H9 (cell line): ENCODE measurements around the gene CERKL. TPM values are rescaled to one million over a fixed set of nuclear protein-coding genes. Genes with fewer than 3 reads are reported as not detected.
A peak's percentile ranks its signal among the peaks of the same experiment; 100 is the strongest.

Experiments used
- DNase-seq: peaks from one replicate; pipeline ENCODE4 v3.0.0-alpha.2; 2017
- H2AFZ ChIP-seq: one replicate; pipeline ENCODE4 v1.6.1; 2013; ENCODE audit warnings: mild to moderate bottlenecking, low read length, control low read depth, moderate library complexity
- H2AK5ac ChIP-seq: 2 replicates; pipeline ENCODE4 v1.6.1; 2013; ENCODE audit warnings: low read length, control low read depth, mixed read lengths; ENCODE audit not compliant: insufficient read length
- H2BK120ac ChIP-seq: one replicate; pipeline ENCODE4 v1.6.1; 2013; ENCODE audit warnings: low read depth, mild to moderate bottlenecking, low read length, control low read depth, inconsistent platforms; ENCODE audit not compliant: poor library complexity, severe bottlenecking
- H2BK12ac ChIP-seq: 2 replicates; pipeline ENCODE4 v1.6.1; 2013; ENCODE audit warnings: low read length, control low read depth, mixed read lengths, low read depth; ENCODE audit not compliant: insufficient read length
- H2BK15ac ChIP-seq: 2 replicates; pipeline ENCODE4 v1.6.1; 2013; ENCODE audit warnings: low read depth, low read length, control low read depth
- H2BK20ac ChIP-seq: one replicate; pipeline ENCODE4 v1.6.1; 2013; ENCODE audit warnings: low read depth, mild to moderate bottlenecking, low read length, control low read depth, inconsistent platforms; ENCODE audit not compliant: poor library complexity, severe bottlenecking
- H2BK5ac ChIP-seq: 2 replicates; pipeline ENCODE4 v1.6.1; 2013; ENCODE audit warnings: low read length, control low read depth, mixed read lengths; ENCODE audit not compliant: insufficient read length
- H3K14ac ChIP-seq: 2 replicates; pipeline ENCODE4 v1.6.1; 2013; ENCODE audit warnings: low read length, control low read depth; ENCODE audit not compliant: insufficient read depth
- H3K18ac ChIP-seq: 2 replicates; pipeline ENCODE4 v1.6.1; 2013; ENCODE audit warnings: low read depth, mild to moderate bottlenecking, mixed read lengths, low read length, control low read depth; ENCODE audit not compliant: insufficient read length
- H3K23ac ChIP-seq: 2 replicates; pipeline ENCODE4 v1.6.1; 2013; ENCODE audit warnings: low read length, control low read depth, mixed read lengths, low read depth; ENCODE audit not compliant: insufficient read length
- H3K23me2 ChIP-seq: 2 replicates; pipeline ENCODE4 v1.6.1; 2013; ENCODE audit warnings: low read depth, mild to moderate bottlenecking, mixed read lengths, low read length, control low read depth; ENCODE audit not compliant: insufficient read length, poor library complexity, severe bottlenecking
- H3K27ac ChIP-seq: 2 replicates; pipeline ENCODE4 v1.5.1; 2013; ENCODE audit warnings: low read length, control low read depth, mixed read lengths, low read depth; ENCODE audit not compliant: insufficient read length
- H3K27me3 ChIP-seq: 2 replicates; pipeline ENCODE4 v1.6.1; 2013; ENCODE audit warnings: low read length, control low read depth, inconsistent platforms; ENCODE audit not compliant: insufficient read depth
- H3K4ac ChIP-seq: 2 replicates; pipeline ENCODE4 v1.6.1; 2013; ENCODE audit warnings: low read depth, mild to moderate bottlenecking, control low read depth, inconsistent platforms, low read length, moderate library complexity
- H3K4me1 ChIP-seq: 2 replicates; pipeline ENCODE4 v1.6.1; 2013; ENCODE audit warnings: low read length, control low read depth, inconsistent platforms; ENCODE audit not compliant: insufficient read depth
- H3K4me2 ChIP-seq: 2 replicates; pipeline ENCODE4 v1.6.1; 2013; ENCODE audit warnings: low read length, control low read depth, mixed read lengths; ENCODE audit not compliant: insufficient read length, insufficient read depth
- H3K56ac ChIP-seq: 2 replicates; pipeline ENCODE4 v1.6.1; 2013; ENCODE audit warnings: low read depth, mild to moderate bottlenecking, mixed read lengths, low read length, control low read depth; ENCODE audit not compliant: insufficient read length
- H3K79me1 ChIP-seq: 2 replicates; pipeline ENCODE4 v1.6.1; 2013; ENCODE audit warnings: low read depth, mild to moderate bottlenecking, moderate library complexity, low read length, control low read depth, inconsistent platforms; ENCODE audit not compliant: insufficient read depth, poor library complexity, severe bottlenecking
- H3K79me2 ChIP-seq: 2 replicates; pipeline ENCODE4 v1.6.1; 2013; ENCODE audit warnings: low read length, control low read depth, inconsistent platforms; ENCODE audit not compliant: insufficient read depth
- H3K9ac ChIP-seq: 2 replicates; pipeline ENCODE4 v1.6.1; 2013; ENCODE audit warnings: low read length, control low read depth, mixed read lengths; ENCODE audit not compliant: insufficient read length; ENCODE audit errors: extremely low read depth
- H3K9me3 ChIP-seq: one replicate; pipeline ENCODE4 v1.6.1; 2013; ENCODE audit warnings: low read depth, low read length, inconsistent platforms; ENCODE audit not compliant: control insufficient read depth
- H3T11ph ChIP-seq: one replicate; pipeline ENCODE4 v1.6.1; 2013; ENCODE audit warnings: mild to moderate bottlenecking, low read length, control low read depth, inconsistent platforms
- H4K20me1 ChIP-seq: one replicate; pipeline ENCODE4 v1.6.1; 2013; ENCODE audit not compliant: control insufficient read depth, insufficient read length, insufficient read depth
- H4K5ac ChIP-seq: 2 replicates; pipeline ENCODE4 v1.6.1; 2013; ENCODE audit warnings: low read depth, mild to moderate bottlenecking, mixed read lengths, low read length, control low read depth; ENCODE audit not compliant: insufficient read length
- H4K8ac ChIP-seq: replicated peaks from 2 replicates; pipeline ENCODE4 v1.6.1; 2013; ENCODE audit warnings: low read length, control low read depth, mixed read lengths, low read depth; ENCODE audit not compliant: insufficient read length
- H4K91ac ChIP-seq: 2 replicates; pipeline ENCODE4 v1.6.1; 2013; ENCODE audit warnings: low read depth, mild to moderate bottlenecking, moderate library complexity, mixed read lengths, low read length, control low read depth; ENCODE audit not compliant: insufficient read length
- H3K27ac Mint-ChIP-seq, 3 experiments: 2 replicates in 2 of 3; 3 replicates in 1 of 3; pipeline ENCODE4 v1.8.0; 2020 to 2021; ENCODE audit warnings: mixed read lengths in 3 of 3, mild to moderate bottlenecking in 1 of 3, moderate library complexity in 1 of 3
- H3K27me3 Mint-ChIP-seq: 2 replicates; pipeline ENCODE4 v1.8.0; 2021; ENCODE audit warnings: low read depth, mild to moderate bottlenecking, moderate library complexity, mixed read lengths
- H3K36me3 Mint-ChIP-seq, 3 experiments: 2 replicates in 2 of 3; 3 replicates in 1 of 3; pipeline ENCODE4 v1.8.0; 2020 to 2021; ENCODE audit warnings: low read depth in 3 of 3, mixed read lengths in 3 of 3; ENCODE audit not compliant: insufficient read depth in 1 of 3
- H3K4me1 Mint-ChIP-seq, 2 experiments: 2 replicates each; pipeline ENCODE4 v1.8.0; 2020; ENCODE audit warnings: mixed read lengths in 2 of 2
- H3K4me3 Mint-ChIP-seq, 2 experiments: 2 replicates in 1 of 2; 3 replicates in 1 of 2; pipeline ENCODE4 v1.8.0; 2020 to 2021; ENCODE audit warnings: mild to moderate bottlenecking in 2 of 2, mixed read lengths in 2 of 2, moderate library complexity in 1 of 2
- H3K9me3 Mint-ChIP-seq, 2 experiments: 2 replicates in 1 of 2; 3 replicates in 1 of 2; pipeline ENCODE4 v1.8.0; 2020; ENCODE audit warnings: mild to moderate bottlenecking in 2 of 2, mixed read lengths in 2 of 2, moderate library complexity in 1 of 2
- CTCF ChIP-seq: fragments of 200-600 bp; sonication (generic); conservative IDR thresholded peaks from 3 replicates; pipeline ENCODE4 v1.8.0; 2021; ENCODE audit warnings: antibody characterized with exemption, mild to moderate bottlenecking
- WGBS: extraction: QIAGEN DNeasy Blood & Tissue Kit; methylation state at CpG from one replicate; pipeline ENCODE4 v1.1.7; 2013; ENCODE audit warnings: missing lambda C conversion rate, low lambda C conversion rate, mixed read lengths; ENCODE audit not compliant: insufficient read length; ENCODE audit errors: extremely low coverage; 5-methylcytosine and 5-hydroxymethylcytosine counted together
- total RNA-seq: library from RNA; stranded (reverse); gene quantifications from 2 replicates; pipeline ENCODE4 v1.2.1, GENCODE V29; 2021

Gene CERKL
- total RNA-seq, 1 experiment from 2014 or later: not detected

DNA sequence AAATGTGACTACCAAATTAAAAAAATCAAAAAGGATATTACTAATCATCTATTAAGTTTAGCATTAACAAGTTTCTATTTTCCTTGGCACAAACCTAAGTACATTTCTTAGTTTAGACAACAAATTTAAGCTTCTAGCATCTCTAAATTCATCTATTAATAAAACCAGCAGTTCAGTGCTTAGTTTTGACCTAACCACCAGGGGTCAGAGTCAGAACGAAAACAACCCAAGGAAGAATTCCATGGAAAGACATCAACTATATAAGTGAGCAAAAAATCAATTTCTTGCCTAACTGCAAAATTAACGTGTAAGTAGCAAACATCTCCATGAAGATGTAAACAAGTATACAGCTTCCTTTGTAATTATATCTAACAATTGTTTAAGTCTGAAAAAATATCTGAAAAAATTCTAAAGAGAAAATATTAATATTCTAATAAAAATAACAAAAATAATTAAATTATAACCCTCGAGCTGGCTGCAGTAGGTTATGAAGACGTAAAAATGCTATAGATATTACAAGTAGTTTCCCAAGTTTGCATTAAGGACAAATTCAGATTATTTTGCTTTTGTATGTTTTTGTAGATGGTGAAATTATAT is 83.7 kb downstream of the CERKL start:
- no peak overlapping the region for H2AK5ac ChIP-seq
- H2BK5ac ChIP-seq: no peak overlapping the region
- no peak overlapping the region for H3K56ac ChIP-seq
- Mint-ChIP-seq H3K9me3 (no peaks in the 10 kb centered on the region), H3K27me3 (peaks cover 4% of the 10 kb centered on the region; the same call in 1 of the 2 replicates), H3K4me1 (peaks cover 4% of the 10 kb centered on the region in 2 experiments; a peak in 3 of 4 replicates), H3K36me3 (no peaks in the 10 kb centered on the region), H3K27ac (no peak overlapping the region), H3K4me3 (no peak overlapping the region)
- H3K4me1 ChIP-seq: no peaks in the 10 kb centered on the region
- DNase-seq: no peak
- peak; percentile 70 for TF ChIP-seq CTCF
- H3K79me1 ChIP-seq: no peaks in the 10 kb centered on the region
- no peak overlapping the region for H3K14ac ChIP-seq
- H3K27ac ChIP-seq: no peak overlapping the region
- H3K4me2 ChIP-seq: no peak overlapping the region
- no peak overlapping the region for H3T11ph ChIP-seq
- no peak overlapping the region for H2BK12ac ChIP-seq
- peaks cover 2% of the 10 kb centered on the region for H3K23me2 ChIP-seq
- no peak overlapping the region for H3K23ac ChIP-seq
- no CpG with 5 or more reads among the region's 4 CpGs for WGBS
- H4K20me1 ChIP-seq: no peaks in the 10 kb centered on the region
- no peak overlapping the region for H4K91ac ChIP-seq
- no peak overlapping the region for H2BK15ac ChIP-seq
- H3K4ac ChIP-seq: no peak overlapping the region
- no peak overlapping the region for H4K5ac ChIP-seq
- no peak overlapping the region for H3K9ac ChIP-seq
- H2AFZ ChIP-seq: no peak overlapping the region
- H4K8ac ChIP-seq: no peak overlapping the region
- H3K79me2 ChIP-seq: no peaks in the 10 kb centered on the region
- no peak overlapping the region for H3K18ac ChIP-seq
- no peaks in the 10 kb centered on the region for H3K9me3 ChIP-seq
- H2BK120ac ChIP-seq: no peak overlapping the region
- H3K27me3 ChIP-seq: no peaks in the 10 kb centered on the region
- no peak overlapping the region for H2BK20ac ChIP-seq
